Renal cortical epithelial cell (primary cell): ENCODE data around the gene ACLY. TPM values are rescaled to one million over a fixed set of nuclear protein-coding genes. Genes with fewer than 3 reads are reported as not detected.
"Not testable (repeated sequence)": the region's sequence is repeated elsewhere in the genome, so short reads cannot be mapped to it uniquely, and the experiment has no call there.

Experiments used
- DNase-seq: peaks from one replicate; pipeline ENCODE4 v3.0.0-alpha.2; 2011; ENCODE audit warnings: low read depth
- total RNA-seq: library from RNA; depleted of rRNA; stranded (reverse); fragments of >200 nt; gene quantifications from 2 replicates; pipeline ENCODE4 v1.2.3, GENCODE V29; 2014

ACLY gene
- total RNA-seq, 1 donor from 2014 or later: 343 TPM

DNA sequence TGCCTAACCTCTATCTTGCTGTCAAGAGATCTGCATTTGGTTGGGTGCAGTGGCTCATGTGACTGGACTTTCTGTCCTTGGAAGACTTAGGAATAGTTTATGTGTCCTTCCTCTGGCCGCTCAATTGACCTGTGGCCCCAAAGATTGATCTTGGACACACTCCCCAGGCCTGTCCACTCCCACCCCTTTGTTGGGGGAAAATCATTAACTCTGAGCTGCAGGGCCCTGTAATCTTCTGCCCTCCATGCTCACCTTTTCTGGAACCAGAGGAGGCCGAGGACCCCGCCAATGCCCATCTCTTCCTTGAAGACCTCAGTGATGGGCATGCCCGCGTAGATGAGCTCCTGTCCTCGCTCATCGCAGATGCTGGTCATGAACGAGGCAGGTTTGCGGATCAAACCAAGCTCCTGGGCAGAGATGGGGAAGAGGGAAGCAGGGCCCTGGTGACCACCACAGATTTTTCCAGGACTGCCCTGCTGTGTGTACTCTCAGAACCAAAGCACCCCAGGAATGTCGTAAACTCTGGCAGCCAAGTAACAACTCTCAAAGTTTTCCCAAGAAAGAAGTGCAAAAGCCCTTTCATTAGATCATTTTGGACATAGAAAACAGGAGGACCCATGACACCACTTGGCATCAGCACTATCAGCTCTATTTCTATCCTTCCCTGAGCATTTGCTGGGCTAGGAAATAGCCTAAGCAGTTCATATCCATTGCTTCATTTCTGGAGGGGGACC lies 45.0 kb downstream of the ACLY start:
- no peak for DNase-seq

GRCh38 chr17:41871789-41872188 lies 47.0 kb downstream of the ACLY start:
- DNase-seq: no peak

DNA sequence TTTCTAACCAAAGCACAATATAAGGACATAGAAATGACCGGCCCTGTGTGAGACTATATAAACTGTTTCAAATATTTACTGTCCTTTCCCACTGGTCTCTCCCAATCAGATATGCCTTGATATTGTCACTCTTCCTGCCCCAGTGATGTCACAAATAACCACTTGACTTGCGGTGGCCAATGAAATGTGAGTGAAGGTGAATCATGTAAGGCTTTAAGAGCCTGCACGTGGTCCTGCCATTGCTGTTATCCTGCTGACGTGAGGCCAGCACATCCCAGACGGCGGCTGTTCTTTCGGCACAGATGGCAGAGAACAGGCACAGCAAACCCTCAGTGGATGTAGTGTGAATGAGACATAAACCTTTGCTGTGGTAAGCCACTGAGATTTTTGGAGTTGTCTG lies 48.1 kb downstream of the ACLY start:
- DNase-seq: no peak

GRCh38 chr17:41870097-41870496 lies 48.7 kb downstream of the ACLY start:
- no peak for DNase-seq

GRCh38 chr17:41869426-41869825 lies 49.3 kb downstream of the ACLY start:
- no peak for DNase-seq

DNA sequence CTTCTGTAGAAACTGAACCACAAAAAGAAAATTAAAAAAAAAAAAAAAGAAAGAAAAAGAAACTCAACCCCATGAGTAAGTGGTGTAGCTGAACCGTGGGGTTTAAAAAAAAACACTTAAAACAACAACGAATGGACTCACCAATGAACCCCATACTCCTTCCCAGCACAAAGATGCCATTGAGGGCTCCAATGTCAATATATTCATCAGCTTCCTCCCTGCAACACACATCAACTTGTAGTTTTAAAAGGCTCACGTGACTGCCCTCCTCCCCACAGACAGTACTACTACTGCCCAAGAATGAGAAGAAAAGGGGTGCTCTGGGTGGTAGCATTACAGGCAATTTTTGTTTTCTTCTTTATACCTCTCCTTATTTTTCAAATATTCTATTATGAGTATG lies 50.2 kb downstream of the ACLY start:
- no peak for DNase-seq

- no peak for DNase-seq
These were observed 53.2 kb downstream of the ACLY start for GRCh38 chr17:41865596-41865893.

DNA sequence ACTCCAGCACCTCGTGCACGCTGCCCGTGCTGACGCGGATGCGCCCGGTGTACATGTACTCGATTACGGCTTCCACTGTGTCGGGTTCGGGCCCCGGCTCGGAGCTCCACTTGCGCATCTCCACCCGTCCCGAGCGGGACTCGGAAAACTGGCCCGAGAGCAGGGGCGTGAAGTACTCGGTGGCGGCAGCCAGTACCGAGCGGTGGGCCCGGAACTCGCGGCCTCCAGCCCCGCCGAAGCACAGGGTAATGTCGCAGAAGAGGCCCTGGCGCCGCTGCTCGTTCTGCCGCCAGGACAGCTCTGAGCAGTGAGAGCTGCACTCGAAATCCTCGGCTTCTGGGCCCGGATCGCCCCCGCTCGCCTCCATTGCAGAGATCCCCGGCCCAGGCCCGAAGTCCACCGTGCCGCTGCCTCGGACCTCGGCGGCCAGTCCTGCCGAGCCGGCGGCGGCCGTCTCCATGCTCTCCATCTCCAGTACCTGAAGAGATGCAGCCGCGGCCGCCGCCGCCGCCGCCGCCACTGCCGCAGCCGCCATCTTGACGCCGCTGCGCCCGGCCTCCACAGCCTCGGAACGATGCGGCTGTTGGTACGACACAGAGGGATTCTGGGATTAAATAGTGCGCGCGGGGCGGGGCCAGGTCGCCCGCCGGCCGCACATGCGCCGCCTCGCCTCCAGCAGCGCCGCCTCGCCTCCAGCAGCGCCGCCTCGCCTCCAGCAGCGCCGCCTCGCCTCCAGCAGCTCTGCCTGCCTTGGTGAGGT lies 53.7 kb downstream of the ACLY start, which contains the start of gene KLHL11:
Gene KLHL11, minus strand, starts transcription at position 588 of the 760 bp plus-strand sequence. Its CDS starts 53 bp downstream, at position 535.
- peak; percentile 67 for DNase-seq

- no peak for DNase-seq
These were observed 54.3 kb downstream of the ACLY start for GRCh38 chr17:41864498-41864835.

GRCh38 chr17:41863074-41863848 lies 55.5 kb downstream of the ACLY start:
- DNase-seq: no peak

DNA sequence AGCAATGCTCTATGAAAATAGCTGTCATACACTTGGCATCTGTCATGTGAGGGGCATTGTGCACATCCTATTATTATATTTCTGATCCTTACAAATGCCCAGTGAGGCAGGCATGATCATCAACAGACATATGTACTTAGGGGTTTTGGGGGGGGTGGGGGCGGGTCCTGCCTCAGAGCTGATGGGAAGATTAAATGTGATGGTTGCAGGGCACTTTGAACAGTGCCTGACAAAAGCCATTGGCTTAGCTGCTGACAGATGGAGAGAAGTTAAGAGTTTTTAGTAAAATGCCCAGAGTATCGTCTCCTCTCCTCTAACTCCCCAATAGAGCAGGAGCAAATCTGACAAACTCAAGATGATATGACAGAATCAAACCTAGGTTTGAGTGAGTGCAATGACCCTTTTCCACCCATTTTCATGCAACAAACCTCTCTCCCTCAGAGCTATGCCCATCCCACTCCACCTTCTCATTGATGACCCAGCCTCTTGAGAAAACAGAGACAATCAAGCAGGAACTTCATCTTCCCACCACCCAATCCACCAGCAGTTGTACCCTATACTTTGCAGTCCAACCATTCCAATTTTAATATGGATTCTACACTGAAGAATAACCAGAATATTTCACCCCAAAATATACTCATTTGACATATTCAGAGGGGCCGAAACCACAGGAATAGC lies 58.4 kb downstream of the ACLY start:
- no peak for DNase-seq

- not testable (repeated sequence) for DNase-seq
These were observed 67.4 kb downstream of the ACLY start for GRCh38 chr17:41851382-41851781.

DNA sequence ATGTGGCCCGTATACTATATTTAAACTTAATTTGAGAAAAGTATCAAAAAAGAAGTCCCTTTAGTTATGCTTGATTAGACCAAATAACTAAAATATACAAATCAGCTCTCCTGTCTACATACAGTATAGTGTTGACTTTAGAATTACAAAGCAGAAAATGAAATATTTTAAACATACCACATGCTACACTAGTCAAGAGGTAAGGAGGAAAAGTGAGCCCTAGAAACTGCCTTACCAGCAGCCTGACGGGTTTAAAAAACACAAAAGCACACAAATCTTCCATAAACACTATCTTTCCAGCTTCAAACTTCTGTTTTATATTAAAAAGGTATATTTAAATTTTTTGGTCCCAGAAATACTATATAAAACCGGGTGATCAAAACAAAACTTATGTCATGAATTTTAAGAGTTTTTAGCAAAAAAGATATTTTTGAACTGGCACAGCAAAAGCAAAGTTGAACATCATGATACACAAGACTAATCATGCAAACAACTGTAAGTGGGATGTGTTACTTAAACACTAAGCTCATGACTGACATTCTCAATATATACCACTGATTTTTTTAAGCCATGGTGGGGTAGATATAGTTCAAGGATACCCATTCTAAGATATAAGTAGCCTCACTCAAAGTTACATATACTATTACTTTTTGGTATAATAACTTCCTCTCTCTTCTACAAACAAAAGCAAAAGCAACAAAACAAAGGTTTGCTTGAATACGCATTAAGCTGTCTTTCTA lies 69.3 kb downstream of the ACLY start:
- DNase-seq: no peak

- DNase-seq: no peak
These were observed 70.0 kb downstream of the ACLY start for GRCh38 chr17:41848788-41849187.

DNA sequence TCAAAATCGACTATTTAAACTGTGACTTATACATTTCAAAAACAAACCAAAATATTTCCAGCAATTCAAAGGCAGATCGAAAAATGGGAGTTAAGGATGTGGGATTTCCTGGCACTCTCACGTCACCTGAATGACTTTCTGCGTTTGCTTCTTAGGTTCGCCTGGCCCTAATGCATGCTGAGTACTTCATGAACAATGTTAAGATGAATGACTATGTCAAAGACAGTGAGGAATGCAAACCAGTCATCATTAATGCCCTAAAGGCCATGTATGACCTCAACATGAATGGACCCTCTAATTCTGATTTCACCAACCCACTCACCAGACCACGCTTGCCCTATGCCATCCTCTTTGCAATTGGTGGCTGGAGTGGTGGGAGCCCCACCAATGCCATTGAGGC lies 73.8 kb downstream of the ACLY start:
- no peak for DNase-seq

DNA sequence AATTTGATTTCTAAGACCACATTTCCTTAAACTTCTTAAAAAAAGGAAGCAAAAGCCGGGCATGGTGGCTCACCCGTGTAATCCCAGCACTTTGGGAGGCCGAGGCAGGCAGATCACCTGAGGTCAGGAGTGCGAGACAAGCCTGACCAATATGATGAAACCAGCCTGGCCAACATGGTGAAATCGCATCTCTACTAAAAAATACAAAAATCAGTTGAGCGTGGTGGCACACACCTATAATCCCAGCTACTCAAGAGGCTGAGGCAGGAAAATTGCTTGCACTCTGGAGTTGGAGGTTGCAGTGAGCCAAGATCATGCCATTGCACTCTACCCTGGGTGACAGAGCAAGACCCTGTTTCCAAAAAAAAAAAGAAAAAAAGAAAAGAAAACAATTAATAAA lies 78.0 kb downstream of the ACLY start:
- not testable (repeated sequence) for DNase-seq

- DNase-seq: not testable (repeated sequence)
These were observed 79.3 kb downstream of the ACLY start for GRCh38 chr17:41839448-41839847.

- DNase-seq: no peak
These were observed 80.8 kb downstream of the ACLY start, which contains the start of gene KLHL10 for GRCh38 chr17:41837761-41838538. KLHL10 (plus strand) TSS chr17:41837825; CDS start chr17:41837933, 108 bp downstream.

- no peak for DNase-seq
These were observed 82.1 kb downstream of the ACLY start for GRCh38 chr17:41836550-41837196.
